Prostate gland (tissue), 2 donors: Measurements from ENCODE around the gene CAMK2D. TPM values are rescaled to one million over a fixed set of nuclear protein-coding genes. Genes with fewer than 3 reads are reported as not detected.

Source experiments
- DNase-seq: peaks from one replicate; pipeline ENCODE4 v3.0.0-alpha.2; 2019; ENCODE audit warnings: low spot score
- H3K27ac ChIP-seq, 2 donors: fragments of 200-600 bp; sonication (generic); 2 replicates each; pipeline ENCODE4 v1.5.1; 2017 to 2019
- H3K27me3 ChIP-seq: fragments of 200-600 bp; sonication (generic); replicated peaks from 2 replicates; pipeline ENCODE4 v1.5.1; 2019; ENCODE audit not compliant: insufficient read depth
- H3K36me3 ChIP-seq, 2 donors: fragments of 200-600 bp; sonication (generic); 1 replicate in 1 of 2; 2 replicates in 1 of 2; pipeline versions ENCODE4 v1.5.1 to v1.8.1; 2017 to 2019
- H3K4me1 ChIP-seq: fragments of 200-600 bp; sonication (generic); replicated peaks from 2 replicates; pipeline ENCODE4 v1.5.1; 2019
- H3K4me3 ChIP-seq, 2 donors: fragments of 200-600 bp; sonication (generic); 2 replicates each; pipeline ENCODE4 v1.5.1; 2017 to 2019
- H3K9me3 ChIP-seq: fragments of 200-600 bp; sonication (generic); 2 replicates; pipeline ENCODE4 v1.5.1; 2017
- CTCF ChIP-seq, 4 experiments: fragments of 200-600 bp in 2 of 4; fragments of 450-650 bp in 2 of 4; sonication (generic) in 2 of 4; IDR thresholded peaks; 1 replicate in 3 of 4; 2 replicates in 1 of 4; pipeline ENCODE4 v1.5.1; 2016 to 2019; ENCODE audit warnings: antibody characterized with exemption in 4 of 4, mild to moderate bottlenecking in 2 of 4, moderate library complexity in 2 of 4
- POLR2A ChIP-seq: fragments of 450-650 bp; IDR thresholded peaks from one replicate; pipeline ENCODE4 v1.6.1; 2016; ENCODE audit warnings: antibody characterized with exemption, mild to moderate bottlenecking
- POLR2AphosphoS5 ChIP-seq: sonication (generic); formaldehyde crosslinking; IDR thresholded peaks from one replicate; pipeline ENCODE4 v1.6.1; 2017; ENCODE audit warnings: antibody characterized with exemption
- WGBS: methylation state at CpG from one replicate; pipeline ENCODE4 v1.1.5; 2018; 5-methylcytosine and 5-hydroxymethylcytosine counted together
- intact Hi-C: fragments of 100-400 bp; cut with DNase I; formaldehyde crosslinking; loops from one replicate; pipeline ENCODE4 v1.14.2; 2022
- total RNA-seq, 2 donors: library from RNA; depleted of rRNA; stranded (reverse); fragments of >200 nt; gene quantifications; one replicate each; pipeline ENCODE4 v1.1.0, GENCODE V29; 2016

The CAMK2D gene
- total RNA-seq, 2 donors from 2014 or later = 48.7 to 88.8 TPM

GRCh38 chr4:113625902-113626301 lies 135.6 kb downstream of the CAMK2D start:
- H3K27ac ChIP-seq = no peak overlapping the region
- no peak for TF ChIP-seq CTCF (IDR thresholded peaks at IDR 0.05)
- TF ChIP-seq POLR2A = no peak
- no peaks in the 10 kb centered on the region for H3K9me3 ChIP-seq
- no peak for DNase-seq
- no peaks in the 10 kb centered on the region for H3K4me1 ChIP-seq
- intact Hi-C loops = no loop called here
- no peaks in the 10 kb centered on the region for H3K36me3 ChIP-seq
- no peak overlapping the region for H3K4me3 ChIP-seq
- no peaks in the 10 kb centered on the region for H3K27me3 ChIP-seq
- 96% methylated on average over 2 of the region's 2 CpGs for WGBS

- Histone ChIP-seq H3K4me3 (no peak overlapping the region), H3K27me3 (no peaks in the 10 kb centered on the region), H3K27ac (no peak overlapping the region), H3K36me3 (no peaks in the 10 kb centered on the region), H3K9me3 (no peaks in the 10 kb centered on the region), H3K4me1 (no peaks in the 10 kb centered on the region)
- DNase-seq = no peak
- intact Hi-C loops = no loop called here
- TF ChIP-seq CTCF (IDR thresholded peaks at IDR 0.05) = no peak
- no peak for TF ChIP-seq POLR2AphosphoS5
- no peak for TF ChIP-seq POLR2A
Measured at GRCh38 chr4:113623274-113623894, 138.2 kb downstream of the CAMK2D start.

- intact Hi-C loops = no loop called here
- H3K4me3 ChIP-seq = no peak overlapping the region
- no peaks in the 10 kb centered on the region for H3K9me3 ChIP-seq
- DNase-seq = no peak
- WGBS = 60% methylated on average over 2 of the region's 2 CpGs
- H3K27ac ChIP-seq = no peak overlapping the region
- H3K27me3 ChIP-seq = no peaks in the 10 kb centered on the region
- H3K36me3 ChIP-seq = no peaks in the 10 kb centered on the region
- no peaks in the 10 kb centered on the region for H3K4me1 ChIP-seq
- TF ChIP-seq POLR2A (no peak), POLR2AphosphoS5 (no peak), CTCF (IDR thresholded peaks at IDR 0.05) (no peak)
Measured at GRCh38 chr4:113621633-113622032, 139.9 kb downstream of the CAMK2D start.

- no peak for DNase-seq
- H3K36me3 ChIP-seq = no peaks in the 10 kb centered on the region
- H3K4me3 ChIP-seq = no peak overlapping the region
- H3K27me3 ChIP-seq = no peaks in the 10 kb centered on the region
- 85% methylated on average over 2 of the region's 2 CpGs for WGBS
- intact Hi-C loops = no loop called here
- TF ChIP-seq POLR2AphosphoS5 (no peak), CTCF (IDR thresholded peaks at IDR 0.05) (no peak), POLR2A (no peak)
- no peaks in the 10 kb centered on the region for H3K4me1 ChIP-seq
- H3K27ac ChIP-seq = no peak overlapping the region
- H3K9me3 ChIP-seq = no peaks in the 10 kb centered on the region
Measured at GRCh38 chr4:113620032-113620431, 141.5 kb downstream of the CAMK2D start.

GRCh38 chr4:113619526-113619925 lies 142.0 kb downstream of the CAMK2D start:
- WGBS = 90% methylated on average over 4 of the region's 4 CpGs
- Histone ChIP-seq H3K27ac (no peak overlapping the region), H3K36me3 (no peaks in the 10 kb centered on the region), H3K4me3 (no peak overlapping the region), H3K9me3 (no peaks in the 10 kb centered on the region), H3K27me3 (no peaks in the 10 kb centered on the region), H3K4me1 (no peaks in the 10 kb centered on the region)
- intact Hi-C loops = no loop called here
- DNase-seq = no peak
- no peak for TF ChIP-seq POLR2AphosphoS5
- no peak for TF ChIP-seq POLR2A
- TF ChIP-seq CTCF (IDR thresholded peaks at IDR 0.05) = no peak
